HepG2 (cell line): ENCODE results near the gene CHEK2. TPM values are rescaled to one million over a fixed set of nuclear protein-coding genes. Genes with fewer than 3 reads are reported as not detected.
A peak's percentile ranks its signal among the peaks of the same experiment; 100 is the strongest.

Experiments
- ATAC-seq: fragments of 200-7000 bp; cut with Tn5 transposase; 3 replicates; pipeline ENCODE4 v1.9.1; 2020; ENCODE audit warnings: mild to moderate bottlenecking, moderate library complexity
- BruUV-seq: library from RNA; stranded (reverse); fragments of 400-500 nt; replicated peaks from 2 replicates; lab custom pipeline; 2021; lab: Mats Ljungman, UMichigan
- CTCF ChIA-PET: fragments of 300-600 bp; formaldehyde crosslinking; extraction: SDS; loops from one replicate; lab custom pipeline; 2021; ENCODE audit warnings: low total read pairs, inconsistent platforms, low intra/inter-chr PET ratio; lab: Yijun Ruan, JAX
- POLR2A ChIA-PET: fragments of 350-600 bp; sonication (Branson Sonifier 250); formaldehyde crosslinking; loops from one replicate; lab custom pipeline; 2020; ENCODE audit warnings: antibody characterized with exemption, inconsistent platforms; lab: Yijun Ruan, JAX
- DNase-seq: peaks from one replicate; pipeline ENCODE4 v3.0.0-alpha.2; 2015; ENCODE audit warnings: low spot score
- FAIRE-seq: peaks from 3 replicates; lab custom pipeline; 2011; peaks lifted over from hg19 to GRCh38; lab: Jason Lieb, UNC
- H2AFZ ChIP-seq: one replicate; pipeline ENCODE4 v1.6.1; 2011; ENCODE audit warnings: low read length, inconsistent platforms
- H3K27ac ChIP-seq: fragments of 300-600 bp; 3 replicates; pipeline ENCODE4 v1.8.0; 2011; ENCODE audit warnings: mixed run types, mild to moderate bottlenecking, mixed read lengths, low read length, inconsistent platforms; ENCODE audit not compliant: insufficient read depth; ENCODE audit errors: extremely low read length
- H3K27me3 ChIP-seq, 2 experiments: fragments of 200-600 bp in 1 of 2; 2 replicates in 1 of 2; 3 replicates in 1 of 2; pipeline versions ENCODE4 v1.6.0 to v1.8.0; 2011; ENCODE audit warnings: low read length in 2 of 2, mild to moderate bottlenecking in 2 of 2, moderate library complexity in 2 of 2, inconsistent platforms in 1 of 2; ENCODE audit not compliant: insufficient read depth in 2 of 2, control insufficient read depth in 1 of 2
- H3K36me3 ChIP-seq, 2 experiments: fragments of 200-600 bp in 1 of 2; replicated peaks in 1 of 2; 2 replicates in 1 of 2; 3 replicates in 1 of 2; pipeline versions ENCODE4 v1.5.1 to v1.8.0; 2011; ENCODE audit warnings: low read length in 2 of 2, inconsistent platforms in 1 of 2; ENCODE audit not compliant: insufficient read depth in 2 of 2, control insufficient read depth in 1 of 2
- H3K4me1 ChIP-seq: 2 replicates; pipeline ENCODE4 v1.5.1; 2012; ENCODE audit warnings: low read length, inconsistent platforms; ENCODE audit not compliant: insufficient read depth
- H3K4me2 ChIP-seq: 2 replicates; pipeline ENCODE4 v1.6.0; 2011; ENCODE audit warnings: low read depth, low read length, inconsistent platforms
- H3K4me3 ChIP-seq, 3 experiments: fragments of 200-600 bp in 1 of 3; sonication (generic), shearing (Covaris generic) in 1 of 3; replicated peaks in 1 of 3; 2 replicates each; pipeline ENCODE4 v1.5.1; 2011 to 2016; ENCODE audit warnings: low read length in 3 of 3, inconsistent platforms in 2 of 3, low read depth in 2 of 3, mild to moderate bottlenecking in 2 of 3, control low read depth in 1 of 3, mixed read lengths in 1 of 3; ENCODE audit not compliant: insufficient read depth in 1 of 3
- H3K79me2 ChIP-seq: one replicate; pipeline ENCODE4 v1.6.1; 2011; ENCODE audit warnings: low read length, inconsistent platforms; ENCODE audit not compliant: insufficient read depth
- H3K9ac ChIP-seq: 2 replicates; pipeline ENCODE4 v1.6.0; 2011; ENCODE audit warnings: mild to moderate bottlenecking, low read depth, low read length, inconsistent platforms; ENCODE audit not compliant: insufficient read depth
- H3K9me3 ChIP-seq: 2 replicates; pipeline ENCODE4 v1.5.1; 2012; ENCODE audit warnings: mild to moderate bottlenecking, low read length
- H4K20me1 ChIP-seq: 2 replicates; pipeline ENCODE4 v1.6.0; 2011; ENCODE audit warnings: inconsistent platforms, mild to moderate bottlenecking, low read length, moderate library complexity; ENCODE audit not compliant: insufficient read depth
- ARNTL ChIP-seq: sonication (generic); formaldehyde crosslinking; IDR thresholded peaks from 2 replicates; pipeline ENCODE4 v1.4.0; 2020; ENCODE audit warnings: mild to moderate bottlenecking, missing genetic modification reagents
- CBFB ChIP-seq: sonication (generic); formaldehyde crosslinking; IDR thresholded peaks from 2 replicates; pipeline ENCODE4 v1.4.0; 2020; ENCODE audit warnings: missing genetic modification reagents
- HNF4G ChIP-seq, 2 experiments: sonication (generic) in 1 of 2; formaldehyde crosslinking in 1 of 2; IDR thresholded peaks; 2 replicates each; pipeline versions ENCODE4 v1.4.0 to v1.6.1; 2011 to 2020; ENCODE audit warnings: borderline replicate concordance in 2 of 2, low read depth in 2 of 2, mild to moderate bottlenecking in 2 of 2, low read length in 1 of 2, missing genetic modification reagents in 1 of 2, moderate library complexity in 1 of 2
- ZNF562 ChIP-seq: sonication (generic); formaldehyde crosslinking; IDR thresholded peaks from 2 replicates; pipeline ENCODE4 v1.8.0; 2022; ENCODE audit warnings: missing genetic modification reagents, borderline replicate concordance
- ZNF629 ChIP-seq: sonication (generic); formaldehyde crosslinking; conservative IDR thresholded peaks from 2 replicates; pipeline ENCODE4 v1.5.0; 2020; ENCODE audit warnings: missing genetic modification reagents
- WGBS: methylation state at CpG from one replicate; pipeline ENCODE4 v1.1.6; 2017; ENCODE audit warnings: low lambda C conversion rate; 5-methylcytosine and 5-hydroxymethylcytosine counted together
- in situ Hi-C: cut with HindIII; loops from 2 replicates; pipeline ENCODE4 v1.10.0; 2017; ENCODE audit warnings: low pct_unique_long_range_greater_than_20kb; ENCODE audit not compliant: extremely low pct_ligation_motif_present
- intact Hi-C: fragments of 100-400 bp; cut with micrococcal nuclease; formaldehyde crosslinking; loops from one replicate; pipeline ENCODE4 v1.10.0; 2022; ENCODE audit not compliant: unreplicated experiment
- polyA plus RNA-seq, 8 experiments: library from polyadenylated mRNA; depleted of rRNA in 3 of 8; stranded (reverse) in 7 of 8; unstranded in 1 of 8; fragments of >200 nt; fragmentation: Illumina TruSeq in 4 of 8; extraction: Trizol in 4 of 8; gene quantifications; 2 replicates each; pipeline versions ENCODE4 v1.2.1 to v1.2.3, GENCODE V29; 2011 to 2016; ENCODE audit warnings: low read depth in 4 of 8, missing spikeins in 1 of 8, mixed read lengths in 1 of 8; ENCODE audit not compliant: insufficient read depth in 1 of 8
- total RNA-seq, 5 experiments: library from RNA; depleted of rRNA; stranded (reverse); fragments of >200 nt; fragmentation: Illumina TruSeq; extraction: Trizol; gene quantifications; 2 replicates each; pipeline ENCODE4 v1.2.3, GENCODE V29; 2016; ENCODE audit warnings: low read depth in 1 of 5
- TF ChIP-seq, protein P1 (sequence below): sonication (generic); formaldehyde crosslinking; IDR thresholded peaks from 2 replicates; pipeline ENCODE4 v1.5.0; 2020; ENCODE audit warnings: missing genetic modification reagents
- TF ChIP-seq, protein P2 (sequence below): sonication (generic); formaldehyde crosslinking; IDR thresholded peaks from 2 replicates; pipeline ENCODE4 v1.8.1; 2023; ENCODE audit warnings: missing genetic modification reagents, mild to moderate bottlenecking, borderline replicate concordance
- TF ChIP-seq, protein P3 (sequence below): sonication (generic); formaldehyde crosslinking; IDR thresholded peaks from 2 replicates; pipeline ENCODE4 v1.4.0; 2020; ENCODE audit warnings: mild to moderate bottlenecking, missing genetic modification reagents
- TF ChIP-seq, protein P4 (sequence below): sonication (generic); formaldehyde crosslinking; IDR thresholded peaks from 2 replicates; pipeline ENCODE4 v1.4.0; 2020; ENCODE audit warnings: missing genetic modification reagents

CHEK2 gene
- total and polyA plus RNA-seq, 2 of the 13 experiments (the other 11 are each of a cell fraction or from before 2014, with no cell fraction given): 27.0 to 40.5 TPM

DNA sequence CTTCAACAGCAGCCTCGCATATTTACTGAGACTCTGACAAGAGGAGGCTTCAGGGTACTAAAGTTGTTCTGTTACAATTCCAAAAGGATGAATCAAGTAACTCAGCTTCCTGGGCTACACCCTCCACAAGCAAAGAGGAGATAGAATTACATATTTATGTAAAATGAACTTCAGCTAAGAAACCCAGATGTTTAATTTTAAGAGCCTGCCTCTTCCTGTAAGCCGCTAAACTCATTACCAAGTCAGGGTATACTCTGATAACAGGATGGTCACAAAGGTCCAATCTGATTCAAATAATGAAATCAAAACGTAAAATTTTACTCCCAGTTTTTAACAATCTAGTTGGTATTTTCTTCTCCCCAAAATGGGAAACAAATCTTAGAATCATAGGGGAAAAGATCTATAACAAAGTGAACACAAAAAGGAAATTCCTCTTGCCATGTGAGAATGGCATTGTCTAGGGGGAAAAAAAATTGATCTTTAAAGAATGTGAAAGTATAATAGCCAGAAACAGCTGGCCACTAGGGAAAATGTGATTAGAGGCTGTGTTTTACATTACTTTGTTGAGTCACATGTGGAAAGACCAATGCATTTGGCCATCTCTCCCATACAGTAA, 30.9 kb downstream of the CHEK2 start:
- peaks cover 33% of the 10 kb centered on the region for H3K4me1 ChIP-seq
- peak overlapping the region; percentile 72 for H3K27ac ChIP-seq
- WGBS: 97% methylated on average over 3 of the region's 3 CpGs
- POLR2A ChIA-PET: no interaction called here
- H3K4me2 ChIP-seq: no peak overlapping the region
- in situ Hi-C loops (no loop called here), intact Hi-C loops (no loop called here)
- H3K27me3 ChIP-seq: no peaks in the 10 kb centered on the region
- H3K9ac ChIP-seq: no peak overlapping the region
- no peak overlapping the region for H2AFZ ChIP-seq
- ATAC-seq: no peak
- no peaks in the 10 kb centered on the region for H4K20me1 ChIP-seq
- CTCF ChIA-PET: no interaction called here
- H3K36me3 ChIP-seq: peaks cover 7 to 28% of the 10 kb centered on the region in 2 experiments; a peak in 4 of 5 replicates
- no peak for FAIRE-seq
- no peaks in the 10 kb centered on the region for H3K9me3 ChIP-seq
- TF ChIP-seq, protein P1, sequence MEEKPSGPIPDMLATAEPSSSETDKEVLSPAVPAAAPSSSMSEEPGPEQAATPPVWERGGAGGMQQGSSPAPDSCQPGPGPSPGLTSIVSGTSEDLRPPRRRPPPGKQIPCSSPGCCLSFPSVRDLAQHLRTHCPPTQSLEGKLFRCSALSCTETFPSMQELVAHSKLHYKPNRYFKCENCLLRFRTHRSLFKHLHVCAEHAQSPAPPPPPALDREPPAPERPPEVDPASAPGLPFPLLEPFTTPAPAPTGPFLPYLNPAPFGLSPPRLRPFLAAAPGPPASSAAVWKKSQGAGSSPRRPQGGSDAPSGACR (CRISPR knock-in tag): no peak
- DNase-seq: no peak
- H3K79me2 ChIP-seq: no peaks in the 10 kb centered on the region
- no TSS peak for BruUV-seq
- H3K4me3 ChIP-seq: no peak overlapping the region

DNA sequence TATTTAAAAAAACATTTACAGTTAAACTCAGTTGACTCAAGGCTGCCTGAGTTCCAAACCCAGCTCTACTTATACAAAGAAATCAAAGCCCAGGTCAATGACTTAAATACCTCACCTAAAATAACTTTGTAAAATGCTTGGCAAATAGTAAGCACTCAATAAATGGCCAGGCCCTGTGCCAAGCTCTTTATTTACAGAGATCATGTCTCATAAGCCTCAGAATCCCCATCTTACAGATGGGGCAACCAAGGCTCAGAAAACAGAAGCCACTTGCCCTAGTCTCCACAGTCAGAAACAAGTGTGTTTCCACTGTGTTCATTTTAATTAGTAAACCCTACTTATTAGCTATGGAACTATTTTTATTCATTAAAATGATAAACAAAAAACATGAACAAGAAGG, 31.5 kb downstream of the CHEK2 start:
- peaks cover 7 to 28% of the 10 kb centered on the region in 2 experiments; a peak in 4 of 5 replicates for H3K36me3 ChIP-seq
- H3K79me2 ChIP-seq: no peaks in the 10 kb centered on the region
- ChIA-PET POLR2A (no interaction called here), CTCF (no interaction called here)
- no peak for ATAC-seq
- peak; percentile 13 for DNase-seq
- H3K4me3 ChIP-seq: no peak overlapping the region
- no TSS peak for BruUV-seq
- no peak overlapping the region for H3K9ac ChIP-seq
- no peaks in the 10 kb centered on the region for H3K9me3 ChIP-seq
- TF ChIP-seq ZNF629 (CRISPR knock-in tag) (peak; percentile 75), CBFB (no peak), HNF4G (IDR thresholded peaks at IDR 0.05; ENCODE audit: borderline replicate concordance, low read depth, low read length) (no peak), HNF4G (CRISPR knock-in tag; IDR thresholded peaks at IDR 0.05; ENCODE audit: borderline replicate concordance, low read depth) (no peak), ARNTL (CRISPR knock-in tag) (no peak), ZNF562 (no peak)
- TF ChIP-seq, protein P2, sequence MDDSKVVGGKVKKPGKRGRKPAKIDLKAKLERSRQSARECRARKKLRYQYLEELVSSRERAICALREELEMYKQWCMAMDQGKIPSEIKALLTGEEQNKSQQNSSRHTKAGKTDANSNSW (CRISPR knock-in tag): no peak
- TF ChIP-seq, protein P3, sequence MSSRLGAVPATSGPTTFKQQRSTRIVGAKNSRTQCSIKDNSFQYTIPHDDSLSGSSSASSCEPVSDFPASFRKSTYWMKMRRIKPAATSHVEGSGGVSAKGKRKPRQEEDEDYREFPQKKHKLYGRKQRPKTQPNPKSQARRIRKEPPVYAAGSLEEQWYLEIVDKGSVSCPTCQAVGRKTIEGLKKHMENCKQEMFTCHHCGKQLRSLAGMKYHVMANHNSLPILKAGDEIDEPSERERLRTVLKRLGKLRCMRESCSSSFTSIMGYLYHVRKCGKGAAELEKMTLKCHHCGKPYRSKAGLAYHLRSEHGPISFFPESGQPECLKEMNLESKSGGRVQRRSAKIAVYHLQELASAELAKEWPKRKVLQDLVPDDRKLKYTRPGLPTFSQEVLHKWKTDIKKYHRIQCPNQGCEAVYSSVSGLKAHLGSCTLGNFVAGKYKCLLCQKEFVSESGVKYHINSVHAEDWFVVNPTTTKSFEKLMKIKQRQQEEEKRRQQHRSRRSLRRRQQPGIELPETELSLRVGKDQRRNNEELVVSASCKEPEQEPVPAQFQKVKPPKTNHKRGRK: no peak
- TF ChIP-seq, protein P4, sequence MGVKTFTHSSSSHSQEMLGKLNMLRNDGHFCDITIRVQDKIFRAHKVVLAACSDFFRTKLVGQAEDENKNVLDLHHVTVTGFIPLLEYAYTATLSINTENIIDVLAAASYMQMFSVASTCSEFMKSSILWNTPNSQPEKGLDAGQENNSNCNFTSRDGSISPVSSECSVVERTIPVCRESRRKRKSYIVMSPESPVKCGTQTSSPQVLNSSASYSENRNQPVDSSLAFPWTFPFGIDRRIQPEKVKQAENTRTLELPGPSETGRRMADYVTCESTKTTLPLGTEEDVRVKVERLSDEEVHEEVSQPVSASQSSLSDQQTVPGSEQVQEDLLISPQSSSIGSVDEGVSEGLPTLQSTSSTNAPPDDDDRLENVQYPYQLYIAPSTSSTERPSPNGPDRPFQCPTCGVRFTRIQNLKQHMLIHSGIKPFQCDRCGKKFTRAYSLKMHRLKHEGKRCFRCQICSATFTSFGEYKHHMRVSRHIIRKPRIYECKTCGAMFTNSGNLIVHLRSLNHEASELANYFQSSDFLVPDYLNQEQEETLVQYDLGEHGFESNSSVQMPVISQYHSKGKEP (CRISPR knock-in tag): no peak
- no peaks in the 10 kb centered on the region for H4K20me1 ChIP-seq
- no peak overlapping the region for H2AFZ ChIP-seq
- FAIRE-seq: no peak
- H3K27ac ChIP-seq: peak overlapping the region; percentile 72
- intact Hi-C loops: no loop called here
- H3K4me2 ChIP-seq: no peak overlapping the region
- no peaks in the 10 kb centered on the region for H3K27me3 ChIP-seq
- H3K4me1 ChIP-seq: peaks cover 33% of the 10 kb centered on the region
- in situ Hi-C loops: no loop called here
